ENCODE data around the gene DHCR7. TPM values are rescaled to one million over a fixed set of nuclear protein-coding genes. Genes with fewer than 3 reads are reported as not detected.

Gene DHCR7
- total RNA-seq, 3 donors from 2014 or later (not counting 1 experiment from before 2014, with no cell fraction given): 12.5 to 18.1 (median 15.9) TPM

DNA sequence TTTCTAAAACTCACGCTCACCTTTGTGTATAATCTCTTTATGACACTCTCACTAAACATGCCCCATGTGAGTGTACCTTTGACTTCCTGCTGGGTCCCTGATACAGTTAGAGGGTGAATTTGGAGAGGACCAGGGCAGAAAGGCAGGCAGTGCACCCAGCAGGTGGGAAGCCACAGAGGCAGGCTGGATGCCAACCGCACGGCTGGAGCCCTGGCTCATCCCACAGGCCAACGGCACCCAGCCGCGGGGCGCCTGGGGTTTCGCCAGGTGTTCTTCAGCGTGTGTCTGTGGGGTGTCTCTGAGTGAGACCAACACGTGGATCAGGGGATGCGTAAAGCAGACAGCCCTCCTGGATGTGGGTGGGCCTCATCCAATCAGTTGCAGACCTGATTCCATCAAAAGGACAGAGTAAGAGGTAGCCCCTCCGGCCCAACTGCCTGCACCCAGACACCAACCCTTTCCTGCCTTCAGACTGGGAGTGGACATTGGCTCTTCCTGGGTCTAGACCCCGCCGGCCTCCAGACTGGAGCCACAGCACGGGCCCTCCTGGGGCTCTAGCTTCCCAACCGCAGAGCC lies 51.6 kb downstream of the DHCR7 start:
- Histone ChIP-seq H3K27ac (ENCODE audit: low read length) (no peak overlapping the region), H3K9me3 (ENCODE audit: control insufficient read depth, insufficient read depth, low read length) (no peaks in the 10 kb centered on the region), H3K36me3 (ENCODE audit: control insufficient read depth, insufficient read depth, low read length) (no peaks in the 10 kb centered on the region), H3K4me1 (ENCODE audit: control insufficient read depth, insufficient read depth, low read length) (no peaks in the 10 kb centered on the region), H3K4me3 (ENCODE audit: low read length) (no peak overlapping the region), H3K27me3 (ENCODE audit: control insufficient read depth, insufficient read depth, low read length) (no peaks in the 10 kb centered on the region)
- 78% methylated on average over 15 of the region's 16 CpGs for WGBS (ENCODE audit: insufficient coverage)
- no peaks in the 10 kb centered on the region for H3K4me1 Mint-ChIP-seq
- H3K27me3 Mint-ChIP-seq (ENCODE audit: low read depth in 2 of 2): peaks cover 8 to 9% of the 10 kb centered on the region in 2 donors
- no peak overlapping the region for H3K27ac Mint-ChIP-seq
- no peaks in the 10 kb centered on the region for H3K36me3 Mint-ChIP-seq
- ATAC-seq (no peak), DNase-seq (no peak)
- TF ChIP-seq, protein P1, sequence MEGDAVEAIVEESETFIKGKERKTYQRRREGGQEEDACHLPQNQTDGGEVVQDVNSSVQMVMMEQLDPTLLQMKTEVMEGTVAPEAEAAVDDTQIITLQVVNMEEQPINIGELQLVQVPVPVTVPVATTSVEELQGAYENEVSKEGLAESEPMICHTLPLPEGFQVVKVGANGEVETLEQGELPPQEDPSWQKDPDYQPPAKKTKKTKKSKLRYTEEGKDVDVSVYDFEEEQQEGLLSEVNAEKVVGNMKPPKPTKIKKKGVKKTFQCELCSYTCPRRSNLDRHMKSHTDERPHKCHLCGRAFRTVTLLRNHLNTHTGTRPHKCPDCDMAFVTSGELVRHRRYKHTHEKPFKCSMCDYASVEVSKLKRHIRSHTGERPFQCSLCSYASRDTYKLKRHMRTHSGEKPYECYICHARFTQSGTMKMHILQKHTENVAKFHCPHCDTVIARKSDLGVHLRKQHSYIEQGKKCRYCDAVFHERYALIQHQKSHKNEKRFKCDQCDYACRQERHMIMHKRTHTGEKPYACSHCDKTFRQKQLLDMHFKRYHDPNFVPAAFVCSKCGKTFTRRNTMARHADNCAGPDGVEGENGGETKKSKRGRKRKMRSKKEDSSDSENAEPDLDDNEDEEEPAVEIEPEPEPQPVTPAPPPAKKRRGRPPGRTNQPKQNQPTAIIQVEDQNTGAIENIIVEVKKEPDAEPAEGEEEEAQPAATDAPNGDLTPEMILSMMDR (IDR thresholded peaks at IDR 0.05): no peak
- H3K4me3 Mint-ChIP-seq: no peak overlapping the region
- H3K9me3 Mint-ChIP-seq: no peaks in the 10 kb centered on the region
- intact Hi-C loops (cut with micrococcal nuclease): no loop called here

DNA sequence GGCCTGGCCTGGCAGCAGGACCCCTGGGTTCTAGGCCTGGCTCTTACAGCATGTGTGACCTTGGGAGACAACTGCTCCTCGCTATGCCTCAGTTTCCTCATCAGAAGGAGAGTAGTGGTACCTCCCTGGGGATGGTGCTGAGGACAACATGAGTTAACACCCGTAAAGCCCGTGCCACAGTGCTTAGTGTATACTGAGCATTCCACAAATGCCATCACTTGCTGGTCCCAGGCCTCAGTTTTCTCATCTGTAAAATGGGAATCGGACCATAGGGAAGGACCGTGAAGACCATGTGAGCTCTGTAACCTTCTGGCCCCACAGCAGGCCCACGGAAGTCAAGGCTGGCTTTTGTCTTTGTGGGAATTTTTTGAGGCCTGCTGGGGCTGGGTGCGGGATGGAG lies 52.4 kb downstream of the DHCR7 start:
- Mint-ChIP-seq H3K9me3 (no peaks in the 10 kb centered on the region), H3K27ac (no peak overlapping the region), H3K27me3 (ENCODE audit: low read depth in 2 of 2) (peaks cover 8 to 12% of the 10 kb centered on the region in 2 donors), H3K36me3 (no peaks in the 10 kb centered on the region), H3K4me3 (no peak overlapping the region), H3K4me1 (no peaks in the 10 kb centered on the region)
- intact Hi-C loops (cut with micrococcal nuclease): no loop called here
- DNase-seq (no peak), ATAC-seq (no peak)
- WGBS (ENCODE audit: insufficient coverage): 90% methylated on average over 7 of the region's 7 CpGs
- Histone ChIP-seq H3K36me3 (ENCODE audit: control insufficient read depth, insufficient read depth, low read length) (no peaks in the 10 kb centered on the region), H3K4me3 (ENCODE audit: low read length) (no peak overlapping the region), H3K9me3 (ENCODE audit: control insufficient read depth, insufficient read depth, low read length) (no peaks in the 10 kb centered on the region), H3K27ac (ENCODE audit: low read length) (no peak overlapping the region), H3K27me3 (ENCODE audit: control insufficient read depth, insufficient read depth, low read length) (no peaks in the 10 kb centered on the region), H3K4me1 (ENCODE audit: control insufficient read depth, insufficient read depth, low read length) (no peaks in the 10 kb centered on the region)
- TF ChIP-seq, protein P1 (IDR thresholded peaks at IDR 0.05): no peak

DNA sequence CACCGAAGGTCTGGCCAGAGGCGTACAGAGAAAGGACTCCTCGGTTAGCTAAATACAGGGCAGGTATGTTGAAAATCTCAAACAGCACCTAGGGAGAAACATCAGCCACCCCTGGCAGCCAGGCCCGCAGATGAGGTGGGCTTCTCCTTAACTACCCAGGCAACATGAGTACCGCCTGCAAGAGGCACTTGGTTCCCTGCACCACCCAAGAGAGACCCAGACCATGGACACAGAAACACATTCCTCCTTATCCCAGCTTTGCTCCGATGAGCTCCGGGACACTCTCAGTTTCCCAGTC lies 53.0 kb downstream of the DHCR7 start:
- no peaks in the 10 kb centered on the region for H3K4me1 Mint-ChIP-seq
- H3K4me3 ChIP-seq (ENCODE audit: low read length): no peak overlapping the region
- no peaks in the 10 kb centered on the region for H3K4me1 ChIP-seq (ENCODE audit: control insufficient read depth, insufficient read depth, low read length)
- no peak overlapping the region for H3K27ac ChIP-seq (ENCODE audit: low read length)
- H3K4me3 Mint-ChIP-seq: no peak overlapping the region
- peaks cover 8 to 16% of the 10 kb centered on the region in 2 donors for H3K27me3 Mint-ChIP-seq (ENCODE audit: low read depth in 2 of 2)
- 65% methylated on average over 5 of the region's 7 CpGs for WGBS (ENCODE audit: insufficient coverage)
- no peaks in the 10 kb centered on the region for H3K27me3 ChIP-seq (ENCODE audit: control insufficient read depth, insufficient read depth, low read length)
- no peaks in the 10 kb centered on the region for H3K36me3 Mint-ChIP-seq
- no peak for DNase-seq
- H3K36me3 ChIP-seq (ENCODE audit: control insufficient read depth, insufficient read depth, low read length): no peaks in the 10 kb centered on the region
- intact Hi-C loops (cut with micrococcal nuclease): no loop called here
- no peak overlapping the region for H3K27ac Mint-ChIP-seq
- no peak for ATAC-seq
- TF ChIP-seq, protein P1 (IDR thresholded peaks at IDR 0.05): no peak
- no peaks in the 10 kb centered on the region for H3K9me3 ChIP-seq (ENCODE audit: control insufficient read depth, insufficient read depth, low read length)
- no peaks in the 10 kb centered on the region for H3K9me3 Mint-ChIP-seq

DNA sequence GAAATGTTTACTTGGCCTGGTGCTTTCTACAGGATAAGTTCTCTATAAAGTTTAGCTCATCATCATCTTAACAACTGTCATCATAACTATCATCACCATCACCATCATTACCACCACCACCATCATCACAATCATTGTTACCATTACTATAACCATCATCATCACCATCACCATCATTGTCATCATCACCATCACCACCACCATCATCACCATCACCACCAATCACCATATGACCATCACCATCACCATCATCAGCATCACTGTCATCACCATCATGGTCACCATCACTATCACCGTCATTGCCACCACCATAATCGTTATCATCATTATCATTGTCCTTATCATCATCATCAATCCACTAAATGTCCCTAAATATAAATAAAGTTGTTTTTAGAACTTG lies 54.9 kb downstream of the DHCR7 start:
- 92% methylated on average over 1 of the region's 2 CpGs for WGBS (ENCODE audit: insufficient coverage)
- TF ChIP-seq, protein P1 (IDR thresholded peaks at IDR 0.05): no peak
- H3K36me3 ChIP-seq (ENCODE audit: control insufficient read depth, insufficient read depth, low read length): no peaks in the 10 kb centered on the region
- no peak overlapping the region for H3K4me3 ChIP-seq (ENCODE audit: low read length)
- H3K9me3 ChIP-seq (ENCODE audit: control insufficient read depth, insufficient read depth, low read length): no peaks in the 10 kb centered on the region
- ATAC-seq (no peak), DNase-seq (no peak)
- H3K27me3 Mint-ChIP-seq (ENCODE audit: low read depth in 2 of 2): peaks cover 8 to 16% of the 10 kb centered on the region in 2 donors
- no peaks in the 10 kb centered on the region for H3K4me1 ChIP-seq (ENCODE audit: control insufficient read depth, insufficient read depth, low read length)
- intact Hi-C loops (cut with micrococcal nuclease): no loop called here
- no peak overlapping the region for H3K27ac Mint-ChIP-seq
- H3K27me3 ChIP-seq (ENCODE audit: control insufficient read depth, insufficient read depth, low read length): no peaks in the 10 kb centered on the region
- no peaks in the 10 kb centered on the region for H3K36me3 Mint-ChIP-seq
- peaks cover 0 to 2% of the 10 kb centered on the region in 2 donors for H3K4me1 Mint-ChIP-seq
- no peak overlapping the region for H3K4me3 Mint-ChIP-seq
- no peaks in the 10 kb centered on the region for H3K9me3 Mint-ChIP-seq
- no peak overlapping the region for H3K27ac ChIP-seq (ENCODE audit: low read length)
